HG02759 (cell line): Measurements from ENCODE around the gene MXRA7.
A peak's percentile ranks its signal among the peaks of the same experiment; 100 is the strongest.
"Not testable (repeated sequence)": the region's sequence is repeated elsewhere in the genome, so short reads cannot be mapped to it uniquely, and the experiment has no call there.

Experiments
- ATAC-seq: cut with Tn5 transposase; IDR thresholded peaks from one replicate; pipeline ENCODE4 v1.9.1; 2021; ENCODE audit warnings: mild to moderate bottlenecking, moderate library complexity; ENCODE audit not compliant: unreplicated experiment

Gene MXRA7

DNA sequence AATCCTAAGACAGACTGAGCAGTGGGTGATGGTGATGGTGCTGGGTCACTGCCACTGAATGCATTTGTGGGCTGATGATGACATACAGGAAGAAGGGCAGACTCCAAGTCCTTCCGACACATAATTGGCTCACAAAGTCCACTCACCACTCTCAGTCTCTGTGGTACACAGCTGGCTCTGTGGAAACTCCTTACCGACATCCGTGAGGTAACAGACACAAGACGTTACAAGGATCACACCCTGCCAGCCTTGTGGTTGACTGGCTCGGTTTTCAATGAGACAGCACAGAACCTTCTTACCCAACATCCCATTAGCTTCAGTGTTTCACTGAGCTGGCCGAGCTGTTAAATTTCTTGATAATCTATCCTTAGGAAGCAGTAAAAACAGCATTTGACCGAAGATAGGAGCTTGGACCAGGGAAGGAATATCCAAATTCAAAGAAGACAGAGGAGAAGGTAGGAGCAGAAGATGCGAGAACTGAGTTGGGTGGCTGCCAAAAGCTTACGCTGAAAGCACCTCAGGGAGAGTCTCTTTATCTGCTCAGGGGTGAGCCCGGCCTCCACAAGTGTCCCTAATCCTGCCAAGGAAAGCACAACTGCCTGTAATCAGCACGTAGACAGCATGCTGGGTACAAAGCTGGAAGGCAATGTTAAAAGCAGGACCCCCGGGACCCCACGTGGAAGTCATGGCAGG lies 5.5 kb upstream of the MXRA7 start:
- ATAC-seq = no peak

DNA sequence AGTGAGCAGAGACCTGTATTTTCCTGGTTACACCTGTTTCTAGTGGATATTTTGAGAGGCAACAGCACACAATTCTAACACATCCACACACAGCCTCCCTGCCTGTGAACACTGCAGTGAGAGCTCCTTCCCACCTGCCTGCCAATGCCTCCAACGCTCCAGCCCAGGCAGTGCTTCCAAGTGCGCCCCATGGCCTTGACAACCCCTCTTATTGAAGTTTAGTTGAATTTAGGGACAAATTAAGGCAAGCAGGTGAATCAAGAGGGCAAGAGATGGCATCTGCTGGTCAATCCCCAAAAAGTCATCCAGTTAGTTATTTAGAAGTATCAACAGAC lies 4.7 kb upstream of the MXRA7 start:
- no peak for ATAC-seq

DNA sequence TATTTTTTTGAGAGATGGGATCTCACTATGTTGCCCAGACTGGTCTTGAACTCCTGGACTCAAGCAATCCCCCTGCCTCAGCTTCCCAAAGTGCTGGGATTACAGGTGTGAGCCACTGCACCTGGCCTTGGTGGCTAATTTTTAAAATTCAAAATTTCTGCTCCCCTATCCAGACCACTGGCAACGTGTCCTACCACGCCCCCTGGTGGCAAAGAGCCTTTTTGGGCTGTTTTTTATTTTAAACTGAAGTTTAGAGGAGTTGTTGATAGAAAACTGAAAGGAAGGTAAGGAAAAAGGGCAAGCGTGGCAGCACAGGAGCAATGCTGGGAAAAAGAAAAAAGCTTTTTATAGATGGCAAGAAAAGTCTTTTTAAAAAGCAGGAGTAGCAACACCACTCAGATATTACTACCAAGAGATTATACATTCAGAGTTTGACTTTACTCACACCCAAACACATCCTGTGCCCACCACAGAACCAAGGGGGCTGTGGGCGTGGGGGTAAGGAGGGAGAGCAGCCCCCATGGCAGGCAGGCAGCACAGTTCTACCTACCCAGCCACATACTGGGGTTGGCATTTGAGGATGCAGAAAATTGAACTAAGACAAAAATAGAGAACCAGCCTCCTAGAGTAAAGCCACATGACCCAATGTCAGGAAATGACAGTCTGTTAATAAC lies 4.2 kb upstream of the MXRA7 start:
- no peak for ATAC-seq

DNA sequence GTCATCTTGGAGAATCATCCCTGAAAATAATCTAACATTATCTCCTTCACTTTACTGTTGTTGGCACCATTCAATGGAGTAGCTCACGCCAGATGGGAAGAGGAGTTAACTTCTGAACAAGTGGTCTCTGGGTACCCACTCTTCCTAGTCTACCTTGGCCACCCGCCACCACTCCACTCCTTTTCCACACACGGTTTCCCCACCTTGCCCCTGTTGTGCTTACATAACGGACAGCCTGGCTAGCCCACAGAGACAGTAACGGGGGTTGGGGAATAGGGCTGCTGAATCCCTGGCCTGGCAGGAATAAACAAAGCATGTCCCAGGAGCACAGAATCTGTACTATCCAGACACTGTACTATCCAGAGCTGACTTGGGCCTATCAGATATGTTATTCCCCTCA lies 3.6 kb upstream of the MXRA7 start:
- no peak for ATAC-seq

DNA sequence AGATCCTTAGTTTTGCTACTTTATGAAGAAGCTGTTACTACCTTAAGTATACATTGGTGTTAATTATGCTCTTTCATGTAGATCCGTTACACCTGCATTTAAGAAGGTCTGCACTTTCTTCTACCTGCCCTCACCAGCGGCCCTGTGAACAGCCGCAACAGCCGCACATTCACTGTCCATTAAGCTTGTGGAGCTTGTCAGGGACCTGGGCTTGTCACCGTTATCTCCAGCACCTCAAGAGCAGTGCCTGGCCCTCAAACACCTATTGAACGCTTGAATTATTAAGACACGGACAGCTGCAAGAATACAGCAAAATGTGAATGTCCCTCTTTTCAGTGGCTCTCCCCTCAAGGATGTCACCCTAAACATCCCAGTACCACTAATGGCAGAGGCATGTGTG lies 3.0 kb upstream of the MXRA7 start:
- ATAC-seq = no peak

DNA sequence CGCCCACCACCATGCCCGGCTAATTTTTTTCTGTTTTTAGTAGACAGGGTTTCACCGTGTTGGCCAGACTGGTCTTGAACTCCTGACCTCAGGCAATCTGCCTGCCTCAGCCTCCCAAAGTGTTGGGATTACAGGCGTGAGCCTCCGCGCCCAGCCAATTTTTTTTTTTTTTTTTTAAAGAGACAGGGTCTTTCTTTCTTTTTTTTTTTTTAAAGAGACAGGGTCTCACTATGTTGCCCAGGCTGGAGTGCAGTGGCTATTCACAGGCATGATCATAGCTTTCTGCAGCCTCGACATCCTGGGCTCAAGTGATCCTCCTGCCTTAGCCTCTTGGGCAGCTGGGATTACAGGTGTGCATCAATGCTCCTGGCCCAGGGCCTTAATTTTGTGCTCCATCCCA lies 1.6 kb upstream of the MXRA7 start:
- not testable (repeated sequence) for ATAC-seq

DNA sequence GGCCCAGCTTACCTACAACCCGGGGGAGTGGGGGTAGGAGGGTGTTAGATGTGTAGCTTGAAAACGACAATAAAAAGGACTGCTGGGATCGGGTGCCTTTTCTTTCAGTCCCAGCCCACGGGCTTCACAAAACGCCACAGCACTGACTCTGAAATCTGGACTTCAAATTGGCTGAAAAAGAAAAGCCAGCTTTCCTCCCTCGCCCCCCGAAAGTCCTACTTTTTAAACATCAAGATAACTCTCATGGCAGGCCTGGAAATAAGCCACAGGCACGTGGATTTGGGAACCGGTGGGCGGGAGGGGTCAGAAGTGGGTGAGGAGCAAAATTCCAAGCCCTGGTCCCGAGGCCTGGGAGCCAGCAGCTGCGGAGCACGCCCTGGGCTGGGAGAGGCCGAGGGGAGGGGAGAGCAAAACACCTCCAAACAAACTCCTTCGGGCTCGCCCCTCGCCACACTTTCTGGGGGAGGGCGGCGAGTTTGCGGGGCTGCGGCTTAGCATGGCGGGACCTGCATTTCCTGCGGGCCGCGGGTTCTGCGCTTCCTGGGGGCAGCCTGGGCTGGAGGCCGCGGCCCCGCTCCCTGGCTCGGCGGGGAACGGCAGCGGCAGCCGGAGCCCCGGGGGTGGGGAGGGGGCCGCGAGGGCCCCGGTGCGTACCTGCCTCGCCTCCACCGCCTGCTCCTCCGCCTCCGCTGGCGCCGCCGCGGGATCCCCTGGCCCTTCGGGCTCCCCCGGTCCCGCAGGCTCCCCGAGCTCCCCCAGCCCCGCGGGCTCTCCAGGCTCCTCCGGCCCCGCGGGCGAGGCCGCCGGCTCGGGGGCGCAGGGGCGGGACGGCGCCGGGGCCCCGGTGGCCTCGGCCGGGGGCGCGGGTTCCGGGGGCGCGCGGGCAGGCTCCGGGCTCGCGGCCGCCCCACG lies 558 bp downstream of the MXRA7 start:
- ATAC-seq = peak; percentile 35

DNA sequence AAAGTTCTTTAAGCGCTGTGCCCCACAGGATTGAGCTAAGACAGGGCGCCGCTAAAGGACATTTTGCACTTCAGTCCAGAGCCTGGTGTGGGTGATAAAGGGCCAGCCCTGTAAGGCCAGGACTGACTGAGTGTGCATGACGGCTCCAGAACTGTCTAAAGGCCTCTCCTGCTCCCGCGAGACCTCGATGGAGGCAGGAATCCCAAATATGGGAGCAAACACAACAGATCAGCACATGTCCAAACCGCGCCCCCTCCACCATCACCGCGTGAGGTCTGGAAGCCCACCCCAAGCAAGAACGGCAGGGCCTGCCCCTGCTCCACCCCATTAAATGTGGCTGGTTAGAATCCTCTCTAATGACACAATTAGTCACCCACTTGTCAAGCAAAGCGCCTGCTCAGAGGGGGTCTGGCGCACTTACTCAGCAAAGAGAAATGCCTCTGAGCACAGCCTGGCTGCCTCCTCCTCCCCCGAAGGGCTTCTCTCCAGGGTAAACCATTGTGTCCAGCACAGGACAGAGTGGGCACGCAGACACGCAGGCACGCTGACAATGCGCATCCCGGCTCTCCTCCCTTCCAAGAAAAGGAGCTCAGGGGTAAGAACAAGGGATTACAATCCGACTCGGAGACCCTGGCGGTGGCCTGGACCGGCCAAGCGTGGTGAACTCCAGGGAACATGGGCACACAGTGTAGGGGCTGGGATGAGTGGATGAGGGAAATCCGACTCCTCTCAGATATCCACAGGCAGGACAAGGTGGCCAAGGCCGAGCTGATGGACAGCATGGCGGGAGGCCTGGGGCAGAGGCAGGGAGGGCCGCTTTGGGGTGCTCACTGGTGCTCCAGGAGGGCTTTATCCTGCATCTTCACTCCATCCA lies 1.5 kb downstream of the MXRA7 start:
- ATAC-seq = no peak

DNA sequence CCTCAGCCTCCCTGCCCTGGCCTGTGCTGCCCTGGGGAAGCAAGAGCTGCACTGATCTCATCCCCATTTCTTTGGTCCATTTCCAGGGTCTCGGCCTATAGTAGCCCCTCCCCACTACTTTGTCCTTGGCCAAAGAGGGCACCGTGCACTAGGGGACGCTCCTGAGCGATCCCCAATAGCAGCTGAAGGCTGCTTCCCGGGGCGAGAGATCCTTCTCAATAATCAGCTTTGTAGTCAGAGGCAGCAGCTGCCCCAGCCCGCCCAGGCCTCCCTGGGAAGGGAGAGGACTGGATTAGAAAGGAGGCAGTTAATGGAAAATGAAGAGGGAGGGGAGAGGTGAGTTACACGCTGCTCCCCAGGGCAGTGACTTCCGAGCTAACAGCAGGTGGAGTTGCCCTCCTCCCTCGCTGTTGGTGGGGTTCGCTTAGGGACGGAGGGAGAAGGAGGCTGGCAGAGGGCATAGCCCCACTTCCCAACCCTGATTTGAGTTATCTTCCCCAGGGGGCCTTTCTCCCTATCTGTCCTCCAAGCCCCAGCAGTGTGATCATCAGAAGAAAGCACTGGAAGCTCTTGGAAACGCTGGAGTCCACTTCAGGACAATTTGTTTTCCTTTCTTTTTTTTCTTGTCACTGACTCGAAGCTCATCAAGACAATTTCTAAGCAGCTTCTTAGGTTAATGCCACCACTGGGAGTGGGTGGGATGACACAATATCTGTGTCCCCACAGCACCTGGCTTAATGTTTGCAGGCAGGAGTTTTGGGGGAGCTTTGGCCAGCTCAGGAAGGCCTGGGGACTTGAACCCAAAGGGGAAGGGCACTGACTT lies 2.6 kb downstream of the MXRA7 start:
- ATAC-seq = no peak

DNA sequence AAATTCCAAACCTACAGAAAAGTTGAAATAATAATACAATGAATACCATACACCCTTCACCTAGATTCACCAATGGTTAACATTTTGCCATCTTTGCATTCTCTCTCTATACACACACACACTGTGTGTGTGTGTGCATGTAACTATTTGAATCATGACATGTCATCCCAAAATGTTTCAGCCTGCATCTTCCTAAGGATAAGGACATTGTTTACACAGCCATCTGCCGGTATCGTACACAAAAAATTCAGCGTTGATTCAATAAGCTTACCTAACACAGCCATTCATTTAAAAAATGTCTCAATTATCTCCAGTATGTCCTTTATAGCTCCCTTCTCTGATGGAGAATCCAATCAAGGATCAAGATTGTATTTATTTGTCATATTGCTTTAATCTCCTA lies 3.9 kb downstream of the MXRA7 start:
- no peak for ATAC-seq

DNA sequence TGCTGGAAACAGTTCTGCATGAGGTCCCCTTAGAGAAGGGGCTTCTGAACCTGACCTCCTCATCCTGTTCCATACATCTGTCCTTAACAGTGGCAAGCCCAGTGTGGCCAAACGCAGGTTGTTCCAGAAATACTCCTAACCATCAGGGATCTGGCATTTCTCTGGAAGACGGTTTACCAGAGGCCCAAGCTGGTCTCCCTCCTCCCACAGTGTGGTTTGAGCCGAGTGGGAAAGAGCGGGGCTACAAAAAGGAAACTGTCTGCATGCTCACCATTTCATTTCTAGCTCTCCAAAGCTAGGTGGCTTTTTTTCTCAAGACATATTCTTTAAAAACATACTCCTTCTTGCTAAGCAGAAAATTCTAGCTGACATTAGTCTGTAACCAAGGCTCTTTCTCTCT lies 6.0 kb downstream of the MXRA7 start:
- ATAC-seq = no peak

DNA sequence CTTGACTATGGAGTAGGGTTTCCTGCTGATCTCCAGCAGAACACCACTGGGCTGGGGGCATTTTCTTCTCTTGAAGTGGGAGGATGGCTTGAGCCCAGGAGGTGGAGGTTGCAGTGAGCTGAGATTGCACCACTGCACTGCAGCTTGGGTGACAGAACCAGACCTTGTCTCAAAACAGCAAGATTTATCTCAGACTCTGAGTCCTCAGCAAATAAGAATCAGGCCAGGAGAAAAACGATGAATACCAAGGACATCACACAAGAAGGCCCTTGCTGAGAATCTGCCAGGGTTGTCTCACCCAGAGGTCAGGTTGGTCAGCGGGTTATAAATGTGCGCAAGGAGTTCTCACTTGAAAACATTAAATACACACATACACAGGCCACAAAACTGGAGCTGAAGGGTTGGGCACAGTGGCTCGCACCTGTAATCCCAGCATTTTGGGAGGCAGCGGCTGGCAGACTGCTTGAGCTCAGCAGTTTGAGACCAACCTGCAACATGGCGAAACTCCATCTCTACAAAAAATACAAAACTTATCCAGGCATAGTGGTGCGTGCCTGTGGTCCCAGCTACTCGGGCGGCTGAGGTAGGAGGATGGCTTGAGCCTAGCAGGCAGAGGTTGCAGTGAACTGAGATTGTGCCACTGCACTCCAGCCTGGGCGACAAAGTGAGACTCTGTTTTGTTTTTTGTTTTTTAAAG lies 7.7 kb downstream of the MXRA7 start:
- no peak for ATAC-seq

DNA sequence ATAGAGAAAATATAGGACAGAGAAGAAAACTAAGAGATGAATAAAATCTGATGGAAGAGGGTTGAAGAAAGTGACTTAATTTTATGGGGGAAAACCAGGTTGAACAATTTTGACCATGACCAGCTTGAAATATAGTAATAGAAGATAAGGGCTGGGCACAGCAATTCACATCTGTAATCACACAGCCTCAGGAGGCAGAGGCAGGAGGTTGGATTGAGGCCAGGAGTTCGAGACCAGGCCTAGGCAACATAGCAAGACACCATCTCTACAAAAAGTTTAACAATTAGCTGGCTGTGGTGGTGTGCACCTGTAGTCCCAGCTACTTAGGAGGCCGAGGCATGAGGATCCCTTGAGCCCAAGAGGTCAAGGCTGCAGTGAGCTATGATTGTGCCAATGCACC lies 8.7 kb downstream of the MXRA7 start:
- ATAC-seq = no peak

DNA sequence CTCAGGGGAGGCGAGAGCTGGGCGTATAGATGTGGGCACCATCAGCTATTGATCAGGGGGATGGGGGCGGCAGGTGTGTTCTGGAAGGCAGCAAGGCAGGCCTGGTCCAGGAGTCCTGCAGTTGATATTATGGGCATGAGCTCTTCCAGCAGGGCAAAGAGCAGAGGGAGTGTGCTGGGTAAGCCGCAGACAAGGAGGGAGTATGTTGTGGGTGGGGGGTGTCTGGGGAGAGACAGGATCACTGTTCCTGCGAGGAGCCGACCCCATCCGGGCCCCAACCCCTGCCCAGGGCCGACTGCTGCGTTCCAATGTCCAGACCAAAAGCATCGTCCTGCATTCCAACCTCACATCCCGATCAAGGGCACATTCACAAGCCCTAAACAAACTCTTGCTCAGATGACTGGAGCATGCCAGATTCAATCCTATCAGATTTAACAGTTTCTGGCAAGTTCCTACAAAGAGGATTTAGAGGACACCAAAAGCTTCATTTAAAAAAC lies 9.2 kb downstream of the MXRA7 start:
- no peak for ATAC-seq

DNA sequence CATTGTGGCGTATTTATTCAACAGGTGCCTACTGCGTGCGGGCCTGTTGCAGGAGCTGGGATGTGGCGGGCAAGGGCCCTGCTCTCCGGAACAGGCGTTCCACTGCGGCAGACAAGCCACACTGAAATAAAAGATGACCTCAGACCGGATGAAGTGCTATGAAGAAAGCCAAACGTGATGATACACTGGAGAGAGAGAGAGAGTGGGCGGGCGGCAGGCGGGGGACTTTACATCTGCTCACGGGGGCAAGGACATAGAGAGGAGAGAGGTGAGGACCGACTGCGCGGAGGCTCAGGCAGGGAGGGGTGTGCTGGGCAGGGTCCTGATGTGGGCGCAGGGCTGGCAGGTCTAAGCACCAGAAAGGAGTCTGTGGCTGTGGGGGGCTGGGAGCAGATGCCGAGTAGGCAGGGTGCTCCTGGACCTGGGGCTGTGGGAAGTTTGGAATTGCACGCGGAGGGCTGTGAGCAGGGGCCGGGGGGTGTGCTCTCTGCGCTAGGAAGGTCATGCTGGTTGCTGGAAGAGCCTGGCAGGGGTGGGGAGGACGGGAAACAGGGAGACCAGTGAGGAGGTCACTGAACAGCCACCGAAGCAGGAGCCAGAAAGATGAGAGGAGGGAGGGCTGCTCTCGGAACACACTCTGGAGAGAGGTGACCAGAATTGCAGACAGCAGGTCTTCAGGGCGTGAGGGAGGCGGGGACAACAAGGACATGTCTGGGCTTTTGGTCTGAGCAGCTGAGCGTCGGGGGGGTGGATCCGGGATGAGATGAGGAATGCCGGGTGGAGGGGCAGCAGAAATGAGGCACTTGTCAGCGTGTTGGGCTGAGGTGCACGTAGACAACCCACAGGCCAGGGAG lies 9.9 kb downstream of the MXRA7 start:
- ATAC-seq = no peak

DNA sequence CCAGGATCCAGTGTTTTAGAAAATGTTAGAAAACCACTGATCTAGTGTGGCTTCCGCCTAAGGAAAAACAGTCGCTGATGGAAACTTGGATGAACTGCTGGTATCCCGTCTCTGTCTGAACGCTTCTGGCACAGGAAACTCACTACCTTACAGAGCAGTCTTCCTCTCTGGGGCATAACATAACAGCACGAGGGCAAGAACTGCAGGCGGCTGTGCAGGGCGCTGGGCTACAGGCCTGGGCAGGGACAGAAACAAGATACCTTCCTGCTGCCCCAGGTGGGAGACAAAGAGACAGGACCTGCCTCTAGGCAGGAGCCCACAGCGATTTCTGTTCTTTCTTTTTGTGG lies 10.5 kb downstream of the MXRA7 start:
- ATAC-seq = no peak

DNA sequence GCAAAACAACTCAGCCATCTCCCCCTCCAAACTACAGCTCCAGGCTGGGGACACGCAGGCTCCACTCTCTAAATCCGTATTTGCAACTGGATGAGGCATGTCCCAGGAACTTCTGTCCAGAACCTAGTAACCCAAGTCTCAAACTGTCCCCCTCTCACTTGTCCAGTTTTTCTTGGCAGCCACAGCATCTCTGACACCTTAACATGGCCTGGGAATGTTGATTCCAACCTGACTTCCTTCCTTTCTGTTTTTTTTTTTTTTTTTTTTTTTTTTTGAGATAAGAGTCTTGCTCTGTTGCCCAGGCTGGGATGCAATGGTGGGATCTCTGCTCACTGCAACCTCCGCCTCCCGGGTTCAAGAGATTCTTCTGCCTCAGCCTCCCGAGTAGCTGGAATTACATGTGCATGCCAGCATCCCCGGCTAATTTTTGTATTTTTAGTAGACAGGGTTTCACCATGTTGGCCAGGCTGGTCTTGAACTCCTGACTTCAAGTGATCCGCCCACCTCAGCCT lies 12.2 kb downstream of the MXRA7 start:
- ATAC-seq = not testable (repeated sequence)

DNA sequence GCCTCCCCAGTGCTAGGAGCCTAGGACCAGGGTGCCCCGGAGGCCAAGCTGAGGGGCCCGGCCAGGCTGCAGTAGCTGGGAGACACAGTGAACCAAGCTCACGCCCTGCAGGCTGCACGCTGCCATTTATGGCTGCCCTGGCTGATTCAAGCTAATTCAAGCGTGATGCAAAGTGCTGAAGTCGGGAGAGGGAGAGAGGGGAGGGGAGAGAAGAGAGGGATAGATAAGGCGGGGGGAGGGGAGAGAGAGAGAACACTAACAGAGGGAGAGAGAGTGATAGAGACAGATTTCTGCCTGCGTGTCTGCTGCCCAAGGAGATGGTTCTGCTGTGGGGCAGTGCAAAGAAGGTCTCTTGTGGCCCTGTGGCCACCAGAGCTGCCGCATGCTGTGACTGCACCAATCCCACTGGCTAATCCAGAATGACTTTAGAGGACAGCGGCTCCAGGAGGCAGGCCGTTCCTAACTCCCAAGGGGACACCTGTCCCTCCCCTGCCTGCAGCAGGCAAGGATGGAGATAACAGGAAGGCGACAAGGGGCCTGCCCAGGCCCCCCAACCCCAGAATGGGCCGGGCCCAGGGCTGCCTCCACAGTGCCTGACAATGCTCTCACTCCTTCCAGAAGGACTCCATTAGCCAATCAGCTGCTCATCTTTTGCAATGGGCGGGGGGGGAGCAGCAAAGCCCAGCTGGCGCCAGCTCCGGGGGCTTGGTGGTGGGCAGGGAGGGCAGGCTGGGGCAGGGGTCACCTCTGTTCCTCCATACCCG lies 12.9 kb downstream of the MXRA7 start:
- no peak for ATAC-seq
